CD4-positive, alpha-beta T cell treated with Interferon gamma for 1 hour (primary cell): ENCODE results near the gene EVX2.

Experiments
- DNase-seq: peaks from one replicate; pipeline ENCODE4 v3.0.0-alpha.2; 2020

The EVX2 gene

GRCh38 chr2:176081837-176082524, 1.8 kb downstream of the EVX2 start:
- DNase-seq, result no peak

GRCh38 chr2:176081376-176081836, 2.4 kb downstream of the EVX2 start:
- no peak for DNase-seq

GRCh38 chr2:176080540-176081375, 3.0 kb downstream of the EVX2 start:
- no peak for DNase-seq

GRCh38 chr2:176079831-176080539, 3.8 kb downstream of the EVX2 start:
- DNase-seq, result no peak

- DNase-seq, result no peak
Measured at GRCh38 chr2:176079285-176079830, 4.4 kb downstream of the EVX2 start.

- DNase-seq, result no peak
Measured at GRCh38 chr2:176078541-176079284, 5.0 kb downstream of the EVX2 start.

GRCh38 chr2:176076796-176077195, 7.0 kb downstream of the EVX2 start:
- DNase-seq, result no peak

GRCh38 chr2:176076063-176076462, 7.7 kb downstream of the EVX2 start:
- DNase-seq, result no peak

GRCh38 chr2:176075481-176075880, 8.3 kb downstream of the EVX2 start:
- no peak for DNase-seq

GRCh38 chr2:176074919-176075425, 8.8 kb downstream of the EVX2 start:
- no peak for DNase-seq

- no peak for DNase-seq
Measured at GRCh38 chr2:176072951-176073904, 10.5 kb downstream of the EVX2 start.

- no peak for DNase-seq
Measured at GRCh38 chr2:176072292-176072669, 11.5 kb downstream of the EVX2 start.

- no peak for DNase-seq
Measured at GRCh38 chr2:176071330-176072291, 12.2 kb downstream of the EVX2 start.

- no peak for DNase-seq
Measured at GRCh38 chr2:176068419-176068832, 15.3 kb downstream of the EVX2 start.

GRCh38 chr2:176067589-176068418, 16.0 kb downstream of the EVX2 start:
- no peak for DNase-seq

GRCh38 chr2:176066645-176067588, 16.8 kb downstream of the EVX2 start:
- no peak for DNase-seq

GRCh38 chr2:176063958-176064357, 19.8 kb downstream of the EVX2 start:
- no peak for DNase-seq

- DNase-seq, result no peak
Measured at GRCh38 chr2:176056406-176056805, 27.4 kb downstream of the EVX2 start.
